Measurements from ENCODE around the gene WDR48.

Gene WDR48

GRCh38 chr3:39100500-39100886 lies 48.7 kb downstream of the WDR48 start:
- FAIRE-seq: no peak
- no peak for DNase-seq (ENCODE audit: insufficient read length, low spot score)

- DNase-seq (ENCODE audit: insufficient read length, low spot score) (peak; percentile 62), FAIRE-seq (peak; percentile 66)
These were observed 49.3 kb downstream of the WDR48 start for GRCh38 chr3:39101022-39101689.

GRCh38 chr3:39102504-39103323 lies 50.9 kb downstream of the WDR48 start:
- DNase-seq (ENCODE audit: insufficient read length, low spot score): no peak
- FAIRE-seq: no peak

GRCh38 chr3:39103324-39103693 lies 51.5 kb downstream of the WDR48 start:
- DNase-seq (ENCODE audit: insufficient read length, low spot score) (no peak), FAIRE-seq (no peak)

- FAIRE-seq (no peak), DNase-seq (ENCODE audit: insufficient read length, low spot score) (no peak)
These were observed 52.2 kb downstream of the WDR48 start for GRCh38 chr3:39103791-39104552.

- DNase-seq (ENCODE audit: insufficient read length, low spot score): no peak
- FAIRE-seq: no peak
These were observed 53.3 kb downstream of the WDR48 start for GRCh38 chr3:39104961-39105686.

GRCh38 chr3:39105687-39106063 lies 53.9 kb downstream of the WDR48 start:
- no peak for FAIRE-seq
- DNase-seq (ENCODE audit: insufficient read length, low spot score): no peak

- no peak for DNase-seq (ENCODE audit: insufficient read length, low spot score)
- no peak for FAIRE-seq
These were observed 54.5 kb downstream of the WDR48 start for GRCh38 chr3:39106281-39106811.

GRCh38 chr3:39106851-39107387 lies 55.1 kb downstream of the WDR48 start:
- no peak for DNase-seq (ENCODE audit: insufficient read length, low spot score)

GRCh38 chr3:39107388-39108199 lies 55.8 kb downstream of the WDR48 start, which contains the start of the genes GORASP1 and TTC21A:
Gene GORASP1, minus strand, starts transcription at chr3:39107627. Its CDS starts 86 bp downstream, at chr3:39107541.
Gene TTC21A, plus strand, starts transcription at chr3:39107680. Its CDS starts 158 bp downstream, at chr3:39107838.
- peak; percentile 72 for FAIRE-seq
- peak; percentile 72 for DNase-seq (ENCODE audit: insufficient read length, low spot score)

More at GRCh38 chr3:39106851-39107387, 55.1 kb downstream of the WDR48 start:
- FAIRE-seq: no peak

- FAIRE-seq (peak; percentile 95), DNase-seq (ENCODE audit: insufficient read length, low spot score) (peak; percentile 84)
These were observed 56.4 kb downstream of the WDR48 start for GRCh38 chr3:39108200-39108710.

GRCh38 chr3:39109086-39109485 lies 57.3 kb downstream of the WDR48 start:
- no peak for FAIRE-seq
- no peak for DNase-seq (ENCODE audit: insufficient read length, low spot score)

- no peak for DNase-seq (ENCODE audit: insufficient read length, low spot score)
- FAIRE-seq: no peak
These were observed 58.3 kb downstream of the WDR48 start for GRCh38 chr3:39110041-39110639.

GRCh38 chr3:39112113-39112512 lies 60.3 kb downstream of the WDR48 start:
- FAIRE-seq: no peak

GRCh38 chr3:39112535-39112934 lies 60.7 kb downstream of the WDR48 start:
- DNase-seq (ENCODE audit: insufficient read length, low spot score): no peak
- no peak for FAIRE-seq

More at GRCh38 chr3:39112113-39112512, 60.3 kb downstream of the WDR48 start:
- no peak for DNase-seq (ENCODE audit: insufficient read length, low spot score)

- DNase-seq (ENCODE audit: insufficient read length, low spot score) (no peak), FAIRE-seq (no peak)
These were observed 61.5 kb downstream of the WDR48 start for GRCh38 chr3:39113291-39113690.

GRCh38 chr3:39114456-39114855 lies 62.6 kb downstream of the WDR48 start:
- FAIRE-seq (no peak), DNase-seq (ENCODE audit: insufficient read length, low spot score) (no peak)

GRCh38 chr3:39115870-39116269 lies 64.1 kb downstream of the WDR48 start:
- FAIRE-seq (no peak), DNase-seq (ENCODE audit: insufficient read length, low spot score) (no peak)

GRCh38 chr3:39118079-39118478 lies 66.3 kb downstream of the WDR48 start:
- peak; percentile 69 for FAIRE-seq

More at GRCh38 chr3:39118079-39118478, 66.3 kb downstream of the WDR48 start:
- DNase-seq (ENCODE audit: insufficient read length, low spot score): no peak
